Ovary (tissue), 9 donors: ENCODE results near the gene PTTG1IP. TPM values are rescaled to one million over a fixed set of nuclear protein-coding genes. Genes with fewer than 3 reads are reported as not detected.
A peak's percentile ranks its signal among the peaks of the same experiment; 100 is the strongest.

ENCODE experiments used
- DNase-seq, 5 donors: peaks; one replicate each; pipeline ENCODE4 v3.0.0-alpha.2; 2019 to 2020
- H3K27ac ChIP-seq, 2 donors: fragments of 200-600 bp; one replicate each; pipeline versions ENCODE4 v1.5.1 to v1.8.0; 2019 to 2022
- H3K27me3 ChIP-seq: fragments of 200-600 bp; one replicate; pipeline ENCODE4 v1.8.0; 2022
- H3K36me3 ChIP-seq: fragments of 200-600 bp; sonication (generic); one replicate; pipeline ENCODE4 v1.5.1; 2019
- H3K4me1 ChIP-seq: one replicate; pipeline ENCODE4 v1.8.1; 2013; ENCODE audit warnings: mild to moderate bottlenecking, moderate library complexity; ENCODE audit not compliant: insufficient read depth
- H3K4me3 ChIP-seq: fragments of 200-600 bp; sonication (generic); one replicate; pipeline ENCODE4 v1.5.1; 2017
- H3K9me3 ChIP-seq, 2 donors: fragments of 200-600 bp in 1 of 2; sonication (generic) in 1 of 2; one replicate each; pipeline versions ENCODE4 v1.5.1 to v1.8.1; 2013 to 2019; ENCODE audit warnings: mild to moderate bottlenecking in 1 of 2, moderate library complexity in 1 of 2
- EP300 ChIP-seq: sonication (generic); formaldehyde crosslinking; IDR thresholded peaks from one replicate; pipeline ENCODE4 v1.6.1; 2017; ENCODE audit warnings: antibody characterized with exemption
- POLR2A ChIP-seq: fragments of 450-650 bp; IDR thresholded peaks from one replicate; pipeline ENCODE4 v1.6.1; 2017; ENCODE audit warnings: antibody characterized with exemption, mild to moderate bottlenecking, moderate library complexity
- WGBS, 3 donors: extraction: QIAGEN DNeasy Blood & Tissue Kit in 1 of 3; methylation state at CpG; one replicate each; pipeline versions ENCODE4 v1.1.5 to v1.1.7; 2013 to 2017; 5-methylcytosine and 5-hydroxymethylcytosine counted together
- intact Hi-C, 4 donors: fragments of 100-400 bp; cut with DNase I; formaldehyde crosslinking; loops; one replicate each; pipeline versions ENCODE4 v1.11.0 to v1.15.1; 2022 to 2023
- polyA plus RNA-seq, 2 donors: library from polyadenylated mRNA; stranded (reverse); fragments of 200-250 nt in 1 of 2; fragments of 350-450 nt in 1 of 2; fragmentation: Illumina TruSeq in 1 of 2; extraction: RNeasy Lipid Tissue Mini Kit (QIAGEN cat#74804) in 1 of 2; gene quantifications; one replicate each; pipeline ENCODE4 v1.2.3, GENCODE V29; 2013 to 2014
- total RNA-seq, 7 donors: library from RNA; depleted of rRNA in 2 of 7; stranded (reverse); fragments of >200 nt in 2 of 7; fragmentation: NEBNext Ultra II Directional in 3 of 7; extraction: Animal tissue kit (Norgen Biotek cat#: 25700) in 3 of 7; gene quantifications; one replicate each; pipeline versions ENCODE4 v1.1.0 to v1.2.4, GENCODE V29; 2016 to 2023
- TF ChIP-seq, protein P1 (sequence below), 3 donors: fragments of 450-650 bp in 2 of 3; fragments of 200-600 bp in 1 of 3; IDR thresholded peaks; one replicate each; pipeline versions ENCODE4 v1.5.1 to v1.8.0; 2016 to 2022; ENCODE audit warnings: antibody characterized with exemption in 3 of 3, mild to moderate bottlenecking in 1 of 3
- donor health status: DM: no; HTN: no; CAD: no; lungs with moderate emphysema.
- donor health status: DM: no; HTN: no; CAD: no.
- donor health status: Bipolar disorder and iron deficiency.
- donor health status: DM: yes; HTN: yes; CAD: no.
- donor health status: DM: no; HTN: no; CAD: no.
- donor health status: DM: yes; HTN: yes; CAD: no.

Gene PTTG1IP
- total and polyA plus RNA-seq, 9 donors = 133 to 420 (median 144) TPM

DNA sequence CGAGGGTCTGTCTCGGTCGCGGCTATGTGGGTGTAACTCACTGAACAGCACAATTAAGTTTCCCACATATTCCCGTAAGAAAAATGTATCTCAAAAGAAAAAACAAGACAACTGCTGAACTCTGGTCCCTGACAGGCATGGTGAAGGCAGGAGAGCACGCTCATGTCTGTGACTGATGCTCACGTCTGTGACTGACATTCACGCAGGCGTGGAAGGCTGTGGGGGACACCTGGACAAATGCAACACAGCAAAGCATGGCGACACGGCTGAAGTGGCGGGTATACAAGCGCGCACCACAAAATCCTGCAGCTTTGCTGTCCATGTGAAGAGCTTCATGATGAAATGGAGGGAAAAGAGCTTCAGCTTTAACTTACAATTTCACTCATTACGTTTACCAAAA lies 6.0 kb downstream of the PTTG1IP start:
- Histone ChIP-seq H3K4me3 (no peak overlapping the region), H3K4me1 (peaks cover 25% of the 10 kb centered on the region), H3K27me3 (no peaks in the 10 kb centered on the region), H3K27ac (no peak overlapping the region), H3K36me3 (no peaks in the 10 kb centered on the region), H3K9me3 (no peaks in the 10 kb centered on the region)
- intact Hi-C loops = no loop called here
- TF ChIP-seq, protein P1, sequence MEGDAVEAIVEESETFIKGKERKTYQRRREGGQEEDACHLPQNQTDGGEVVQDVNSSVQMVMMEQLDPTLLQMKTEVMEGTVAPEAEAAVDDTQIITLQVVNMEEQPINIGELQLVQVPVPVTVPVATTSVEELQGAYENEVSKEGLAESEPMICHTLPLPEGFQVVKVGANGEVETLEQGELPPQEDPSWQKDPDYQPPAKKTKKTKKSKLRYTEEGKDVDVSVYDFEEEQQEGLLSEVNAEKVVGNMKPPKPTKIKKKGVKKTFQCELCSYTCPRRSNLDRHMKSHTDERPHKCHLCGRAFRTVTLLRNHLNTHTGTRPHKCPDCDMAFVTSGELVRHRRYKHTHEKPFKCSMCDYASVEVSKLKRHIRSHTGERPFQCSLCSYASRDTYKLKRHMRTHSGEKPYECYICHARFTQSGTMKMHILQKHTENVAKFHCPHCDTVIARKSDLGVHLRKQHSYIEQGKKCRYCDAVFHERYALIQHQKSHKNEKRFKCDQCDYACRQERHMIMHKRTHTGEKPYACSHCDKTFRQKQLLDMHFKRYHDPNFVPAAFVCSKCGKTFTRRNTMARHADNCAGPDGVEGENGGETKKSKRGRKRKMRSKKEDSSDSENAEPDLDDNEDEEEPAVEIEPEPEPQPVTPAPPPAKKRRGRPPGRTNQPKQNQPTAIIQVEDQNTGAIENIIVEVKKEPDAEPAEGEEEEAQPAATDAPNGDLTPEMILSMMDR (IDR thresholded peaks at IDR 0.05) = no peak
- no peak for TF ChIP-seq POLR2A
- no peak for TF ChIP-seq EP300
- 84 to 89% (median 87%) methylated on average over 15 of the region's 15 CpGs for WGBS, 3 donors
- peak in 1 of 5 donors; percentile 9 for DNase-seq

DNA sequence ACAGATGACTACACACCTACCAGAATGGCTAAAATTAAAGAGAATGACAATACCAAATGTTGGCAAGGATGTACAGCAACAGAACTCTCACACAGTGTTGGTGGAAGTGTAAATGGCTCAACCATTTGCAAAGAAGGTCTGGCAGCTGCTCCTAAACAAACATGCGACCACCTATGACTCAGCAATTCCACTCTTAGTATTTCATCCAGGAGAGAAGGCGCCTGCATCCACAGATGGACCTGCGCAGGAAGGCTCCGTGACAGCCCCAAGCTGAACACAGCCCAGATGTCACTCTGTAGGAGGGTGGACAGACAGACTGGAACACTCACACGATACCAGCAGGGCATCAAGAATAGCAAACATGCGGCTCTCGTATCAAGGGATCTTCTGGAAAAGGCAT lies 6.7 kb downstream of the PTTG1IP start:
- no peak for TF ChIP-seq EP300
- TF ChIP-seq POLR2A = no peak
- TF ChIP-seq, protein P1 (IDR thresholded peaks at IDR 0.05) = no peak
- H3K27ac ChIP-seq = no peak overlapping the region
- no peaks in the 10 kb centered on the region for H3K9me3 ChIP-seq
- H3K27me3 ChIP-seq = no peaks in the 10 kb centered on the region
- peaks cover 23% of the 10 kb centered on the region for H3K4me1 ChIP-seq
- no peak overlapping the region for H3K4me3 ChIP-seq
- no peaks in the 10 kb centered on the region for H3K36me3 ChIP-seq
- WGBS, 3 donors = 60 to 65% (median 63%) methylated on average over 7 of the region's 7 CpGs
- DNase-seq = peak in 1 of 5 donors; percentile 5
- intact Hi-C loops = no loop called here

DNA sequence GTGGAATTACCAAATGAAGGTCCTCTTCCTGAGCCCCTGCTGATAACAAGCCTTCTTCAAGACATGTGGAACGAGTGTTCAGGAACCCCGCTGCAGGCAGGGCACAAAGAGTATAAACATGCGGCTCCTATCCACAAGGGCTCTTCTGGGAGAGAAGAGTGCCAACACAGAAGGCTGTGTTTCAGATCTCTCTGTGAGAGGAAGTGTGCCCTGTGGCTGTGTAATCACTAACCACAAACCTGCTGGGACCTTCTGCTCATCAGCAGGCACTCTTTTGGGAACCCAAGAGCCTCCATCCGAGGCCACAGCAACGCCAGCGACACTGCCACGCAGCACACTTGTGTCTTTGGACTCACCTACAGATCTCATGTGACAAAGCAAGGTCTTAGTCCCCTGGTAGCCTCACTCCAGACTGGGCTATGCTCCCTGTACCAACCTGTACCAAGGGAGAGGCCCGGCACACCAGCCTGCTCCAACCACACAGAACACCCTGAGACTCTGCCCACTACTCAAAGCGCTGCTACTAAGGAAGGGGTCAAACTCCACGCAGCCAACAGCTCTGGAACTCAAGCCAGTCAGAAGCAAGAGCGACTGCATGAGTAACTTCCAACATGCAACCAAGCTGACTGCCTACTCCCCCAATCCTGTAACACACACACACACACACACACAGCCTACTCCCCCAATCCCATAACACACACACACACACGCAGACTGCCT lies 7.8 kb downstream of the PTTG1IP start:
- peak in 1 of 5 donors; percentile 7 for DNase-seq
- intact Hi-C loops = no loop called here
- H3K27me3 ChIP-seq = no peaks in the 10 kb centered on the region
- TF ChIP-seq, protein P1 (IDR thresholded peaks at IDR 0.05) = no peak
- no peak for TF ChIP-seq EP300
- no peak for TF ChIP-seq POLR2A
- 67 to 76% (median 75%) methylated on average over 12 of the region's 12 CpGs for WGBS, 3 donors
- H3K36me3 ChIP-seq = no peaks in the 10 kb centered on the region
- peaks cover 15% of the 10 kb centered on the region for H3K4me1 ChIP-seq
- H3K4me3 ChIP-seq = no peak overlapping the region
- no peaks in the 10 kb centered on the region for H3K9me3 ChIP-seq
- H3K27ac ChIP-seq = no peak overlapping the region

DNA sequence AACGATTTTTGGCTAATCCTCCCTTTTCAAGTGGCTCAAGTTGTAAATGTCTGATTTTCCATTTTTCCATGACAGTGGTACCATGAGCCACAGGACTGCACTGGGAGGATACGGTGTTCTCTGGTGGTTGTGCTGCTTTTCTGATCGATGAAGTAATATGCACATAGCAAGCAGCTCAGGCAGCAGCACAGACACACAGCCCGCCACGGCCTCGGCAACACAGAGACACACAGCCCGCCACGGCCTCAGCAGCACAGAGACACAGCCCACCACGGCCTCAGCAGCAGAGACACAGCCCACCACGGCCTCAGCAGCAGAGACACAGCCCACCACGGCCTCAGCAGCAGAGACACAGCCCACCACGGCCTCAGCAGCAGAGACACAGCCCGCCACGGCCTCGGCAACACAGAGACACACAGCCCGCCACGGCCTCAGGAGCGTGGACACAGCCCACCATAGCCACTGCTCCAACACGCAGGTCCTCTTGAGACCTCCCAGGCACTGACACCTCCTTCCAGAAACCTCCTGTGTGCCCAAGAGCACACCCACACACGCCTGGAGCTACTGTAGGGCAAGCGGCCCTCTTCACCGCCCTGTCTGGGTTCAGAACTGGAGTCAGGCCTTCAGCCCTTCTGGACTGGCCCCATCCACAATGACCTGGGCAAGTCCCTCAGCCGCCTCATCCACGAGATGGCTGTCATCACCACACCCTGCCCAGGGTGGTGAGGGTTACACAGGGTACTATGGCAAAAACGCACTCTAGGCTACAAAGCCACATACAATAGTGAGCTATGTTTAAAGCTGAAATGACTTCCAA lies 10.4 kb downstream of the PTTG1IP start:
- WGBS, 3 donors = 87 to 94% (median 93%) methylated on average over 25 of the region's 25 CpGs
- TF ChIP-seq POLR2A (no peak), EP300 (no peak)
- TF ChIP-seq, protein P1 (IDR thresholded peaks at IDR 0.05) = no peak
- no peaks in the 10 kb centered on the region for H3K36me3 ChIP-seq

More for the DNA sequence above, 10.4 kb downstream of the PTTG1IP start:
- Histone ChIP-seq H3K27me3 (no peaks in the 10 kb centered on the region), H3K4me3 (no peak overlapping the region), H3K27ac (no peak overlapping the region), H3K4me1 (peaks cover 10% of the 10 kb centered on the region), H3K9me3 (no peaks in the 10 kb centered on the region)
- intact Hi-C loops = no loop called here
- DNase-seq = no peak
